ENCODE measurements around the gene CPN1. TPM values are rescaled to one million over a fixed set of nuclear protein-coding genes. Genes with fewer than 3 reads are reported as not detected.
A peak's percentile ranks its signal among the peaks of the same experiment; 100 is the strongest.

Gene CPN1
- total RNA-seq, 1 donor from 2014 or later = not detected

GRCh38 chr10:100009793-100010676 is 71.6 kb downstream of the CPN1 start, which contains the start of gene DNMBP:
TSS of gene DNMBP (minus strand) at chr10:100009947. CDS start at chr10:99972124, 37,823 bp downstream.
- no peak within 1 kb of the TSS for H3K27ac Mint-ChIP-seq

DNA sequence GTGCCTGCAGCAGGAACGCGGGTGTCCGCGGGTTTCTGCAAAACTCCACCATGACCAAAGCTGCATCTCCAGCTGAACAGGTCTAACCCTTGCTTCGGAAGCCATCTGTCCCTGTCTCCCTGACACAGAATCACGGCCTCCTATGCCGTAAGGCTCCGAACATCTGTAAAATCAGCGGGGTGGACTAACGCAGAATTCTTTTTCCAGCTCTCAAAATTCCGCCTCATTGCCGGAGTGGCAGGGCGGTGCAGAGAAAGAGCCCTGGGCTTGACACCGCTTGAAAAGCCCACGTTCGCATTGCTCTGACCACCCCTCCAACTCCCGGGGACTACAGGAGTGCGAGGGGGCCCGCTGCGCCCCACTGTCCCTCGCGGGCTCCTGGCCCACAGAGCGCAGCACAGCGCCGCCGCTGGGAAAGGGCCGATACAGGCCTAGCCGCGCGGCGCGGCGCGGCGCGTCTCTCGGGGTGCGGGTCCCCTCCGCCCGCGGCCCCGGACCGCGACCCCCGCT is 72.3 kb downstream of the CPN1 start:
- Mint-ChIP-seq H3K27me3 (ENCODE audit: low read depth) (peaks cover 46% of the 10 kb centered on the region), H3K27ac (no peak overlapping the region), H3K4me3 (ENCODE audit: low read depth) (peak overlapping the region; percentile 83), H3K36me3 (ENCODE audit: low read depth) (no peaks in the 10 kb centered on the region), H3K9me3 (no peaks in the 10 kb centered on the region), H3K4me1 (ENCODE audit: low read depth) (peaks cover 41% of the 10 kb centered on the region)
- intact Hi-C loops (cut with micrococcal nuclease) = loop anchor here (5.0 kb wide), 4 partner anchors 137 to 1562 kb away; partner anchors contain the start of genes COX15, CUTC, HPS1 and SLC25A28
- DNase-seq (ENCODE audit: low spot score) = no peak

More at GRCh38 chr10:100009793-100010676, 71.6 kb downstream of the CPN1 start, which contains the start of gene DNMBP:
- no peaks in the 10 kb centered on the region for H3K9me3 Mint-ChIP-seq
- H3K27me3 Mint-ChIP-seq (ENCODE audit: low read depth) = peaks cover 45% of the 10 kb centered on the region
- H3K4me1 Mint-ChIP-seq (ENCODE audit: low read depth) = peaks cover 41% of the 10 kb centered on the region
- peak; percentile 76 for DNase-seq (ENCODE audit: low spot score)
- peak within 1 kb of the TSS; percentile 83 for H3K4me3 Mint-ChIP-seq (ENCODE audit: low read depth)
- H3K36me3 Mint-ChIP-seq (ENCODE audit: low read depth) = no peaks in the 10 kb centered on the region
- intact Hi-C loops (cut with micrococcal nuclease) = loop anchor here (1.0 to 5.0 kb wide), 6 partner anchors 36 to 1563 kb away; partner anchors contain the start of genes COX15, CUTC, HPS1 and SLC25A28

DNA sequence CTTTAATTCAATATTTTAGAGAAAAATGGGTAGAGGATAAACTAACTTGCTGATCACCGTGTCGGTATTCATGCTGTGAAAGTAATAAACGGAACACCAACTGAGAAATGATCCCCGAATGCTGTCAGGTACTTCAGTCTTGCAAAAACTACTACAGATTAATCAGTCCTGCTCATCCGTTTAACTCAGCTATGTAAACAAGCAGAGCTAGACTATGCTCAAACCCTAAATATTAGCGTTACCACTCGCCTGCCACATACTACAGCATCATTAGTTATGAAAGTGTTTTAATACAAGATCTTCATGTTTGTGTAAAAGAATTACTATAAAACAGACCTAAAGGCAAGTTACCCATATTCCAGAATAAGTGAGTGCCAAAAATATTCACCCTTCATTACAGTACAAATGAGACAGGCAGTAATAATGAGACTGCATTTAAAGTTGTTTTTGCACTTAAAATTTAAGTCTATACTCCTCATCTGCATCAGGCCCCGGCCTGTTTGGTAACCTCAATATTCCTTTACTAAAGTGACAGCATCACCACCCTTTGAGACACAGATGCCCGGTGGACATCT is 72.9 kb downstream of the CPN1 start:
- H3K27ac Mint-ChIP-seq = no peak overlapping the region
- no peaks in the 10 kb centered on the region for H3K36me3 Mint-ChIP-seq (ENCODE audit: low read depth)
- intact Hi-C loops (cut with micrococcal nuclease) = loop anchor here (5.0 kb wide), 4 partner anchors 136 to 1561 kb away; partner anchors contain the start of genes COX15, CUTC, HPS1 and SLC25A28
- H3K4me1 Mint-ChIP-seq (ENCODE audit: low read depth) = peaks cover 35% of the 10 kb centered on the region
- peak overlapping the region; percentile 83 for H3K4me3 Mint-ChIP-seq (ENCODE audit: low read depth)
- no peak for DNase-seq (ENCODE audit: low spot score)
- peaks cover 43% of the 10 kb centered on the region for H3K27me3 Mint-ChIP-seq (ENCODE audit: low read depth)
- no peaks in the 10 kb centered on the region for H3K9me3 Mint-ChIP-seq

DNA sequence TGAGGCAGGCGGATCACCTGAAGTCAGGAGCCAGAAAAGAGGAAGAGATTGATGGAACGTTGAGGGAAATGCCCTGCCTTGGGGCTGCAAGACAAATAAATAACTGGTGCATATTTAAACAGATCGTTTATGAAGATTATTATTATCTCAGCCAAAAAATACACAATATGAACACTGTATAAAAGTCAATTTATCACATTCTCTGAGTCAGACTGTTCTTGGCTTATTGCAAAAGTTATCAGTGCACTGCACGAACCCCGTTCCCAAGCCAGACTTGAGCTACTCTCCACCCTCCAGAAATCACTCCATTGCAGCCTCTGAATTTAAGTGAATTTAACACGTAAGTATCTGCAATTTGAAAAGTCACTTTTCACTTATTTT is 73.5 kb downstream of the CPN1 start:
- Mint-ChIP-seq H3K9me3 (no peaks in the 10 kb centered on the region), H3K27ac (no peak overlapping the region), H3K4me3 (ENCODE audit: low read depth) (peak overlapping the region; percentile 65), H3K4me1 (ENCODE audit: low read depth) (peaks cover 34% of the 10 kb centered on the region), H3K27me3 (ENCODE audit: low read depth) (peaks cover 38% of the 10 kb centered on the region), H3K36me3 (ENCODE audit: low read depth) (no peaks in the 10 kb centered on the region)
- intact Hi-C loops (cut with micrococcal nuclease) = loop anchor here (5.0 kb wide), 4 partner anchors 136 to 1561 kb away; partner anchors contain the start of genes COX15, CUTC, HPS1 and SLC25A28
- no peak for DNase-seq (ENCODE audit: low spot score)

DNA sequence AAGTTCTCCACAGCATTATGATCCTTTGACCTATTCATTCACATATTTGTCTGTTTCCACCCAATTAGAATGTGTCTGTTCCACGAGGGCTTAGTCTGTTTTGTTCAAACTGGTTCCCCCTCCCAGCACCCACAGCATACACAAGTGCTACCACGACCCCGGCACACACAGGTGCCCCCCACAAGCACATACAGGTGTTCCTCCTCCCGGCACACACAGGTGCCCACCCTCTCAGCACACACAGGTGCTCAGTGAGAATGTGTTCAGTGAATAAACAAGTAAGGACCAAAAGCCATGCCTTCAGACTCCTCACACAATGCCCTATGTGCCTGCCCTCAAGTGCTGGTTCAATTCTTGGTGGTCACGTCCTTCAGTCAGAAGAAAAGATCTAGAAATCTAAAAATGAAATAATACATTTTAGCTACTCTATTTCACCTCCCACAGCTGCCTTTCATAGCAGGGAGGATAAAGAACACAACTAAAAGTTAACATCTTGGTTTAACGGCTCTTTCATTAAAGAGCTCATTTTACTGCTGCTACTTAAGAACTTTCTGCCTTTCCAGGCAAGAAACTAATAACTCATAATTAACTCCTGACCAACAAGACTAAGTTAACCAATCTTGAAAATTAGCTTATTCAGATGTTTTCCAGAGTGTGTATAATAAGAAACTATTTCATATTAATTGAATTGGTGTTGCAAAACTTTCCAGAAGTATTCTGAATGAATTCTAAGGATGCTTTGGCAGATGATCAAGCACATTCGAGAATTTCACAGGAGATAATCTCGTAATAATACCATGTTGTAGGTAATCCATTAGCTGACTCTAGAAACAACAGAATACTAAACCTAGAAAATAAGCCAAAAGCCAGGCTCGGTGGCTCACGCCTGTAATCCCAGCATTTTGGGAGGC is 74.2 kb downstream of the CPN1 start:
- Mint-ChIP-seq H3K36me3 (ENCODE audit: low read depth) (no peaks in the 10 kb centered on the region), H3K4me3 (ENCODE audit: low read depth) (peak overlapping the region; percentile 65), H3K27me3 (ENCODE audit: low read depth) (peaks cover 39% of the 10 kb centered on the region), H3K9me3 (no peaks in the 10 kb centered on the region), H3K4me1 (ENCODE audit: low read depth) (peaks cover 34% of the 10 kb centered on the region), H3K27ac (no peak overlapping the region)
- DNase-seq (ENCODE audit: low spot score) = no peak
- intact Hi-C loops (cut with micrococcal nuclease) = loop anchor here (5.0 kb wide), 4 partner anchors 135 to 1560 kb away; partner anchors contain the start of genes COX15, CUTC, HPS1 and SLC25A28

DNA sequence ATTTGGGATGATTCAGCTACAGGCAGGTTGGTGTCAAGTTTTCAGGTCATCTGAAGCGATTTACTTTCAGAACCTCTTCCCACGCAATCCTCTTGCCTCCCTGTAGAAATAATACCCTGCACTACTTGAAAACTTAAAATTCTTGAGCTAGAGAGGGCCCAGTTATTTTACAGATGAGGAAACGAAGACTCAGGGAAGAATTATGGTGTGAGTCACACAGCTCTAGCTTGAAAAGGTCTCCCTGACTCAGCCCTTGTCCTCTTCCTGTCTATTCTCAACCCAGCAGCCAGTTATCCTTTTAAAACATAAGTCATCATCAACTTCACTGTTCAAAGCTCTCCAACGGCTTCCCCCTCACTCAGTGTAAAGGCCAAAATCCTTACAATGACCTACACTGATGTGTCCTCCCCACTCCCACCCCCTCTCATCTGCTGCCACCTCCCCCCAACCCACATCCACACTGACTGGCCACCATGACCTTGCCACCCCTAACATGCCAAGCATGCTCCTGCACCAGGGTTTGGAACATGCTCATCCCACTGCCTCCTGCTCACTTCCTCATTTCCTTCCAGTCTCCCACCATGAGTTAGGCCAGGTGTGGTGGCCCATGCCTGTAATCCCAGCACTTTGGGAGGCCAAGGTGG is 75.3 kb downstream of the CPN1 start:
- Mint-ChIP-seq H3K4me3 (ENCODE audit: low read depth) (no peak overlapping the region), H3K4me1 (ENCODE audit: low read depth) (peaks cover 34% of the 10 kb centered on the region), H3K27me3 (ENCODE audit: low read depth) (peaks cover 41% of the 10 kb centered on the region), H3K27ac (peak overlapping the region; percentile 10), H3K9me3 (no peaks in the 10 kb centered on the region), H3K36me3 (ENCODE audit: low read depth) (no peaks in the 10 kb centered on the region)
- no peak for DNase-seq (ENCODE audit: low spot score)
- intact Hi-C loops (cut with micrococcal nuclease) = loop anchor here (5.0 kb wide), 4 partner anchors 134 to 1559 kb away; partner anchors contain the start of genes COX15, CUTC, HPS1 and SLC25A28

- DNase-seq (ENCODE audit: low spot score) = no peak
- intact Hi-C loops (cut with micrococcal nuclease) = loop anchor here (5.0 kb wide), 4 partner anchors 133 to 1558 kb away; partner anchors contain the start of genes COX15, CUTC, HPS1 and SLC25A28
- Mint-ChIP-seq H3K27ac (no peak overlapping the region), H3K4me3 (ENCODE audit: low read depth) (no peak overlapping the region), H3K27me3 (ENCODE audit: low read depth) (peaks cover 28% of the 10 kb centered on the region), H3K9me3 (no peaks in the 10 kb centered on the region), H3K4me1 (ENCODE audit: low read depth) (peaks cover 27% of the 10 kb centered on the region), H3K36me3 (ENCODE audit: low read depth) (no peaks in the 10 kb centered on the region)
These were observed 76.7 kb downstream of the CPN1 start for GRCh38 chr10:100004805-100005510.

- Mint-ChIP-seq H3K4me3 (ENCODE audit: low read depth) (no peak overlapping the region), H3K27ac (no peak overlapping the region), H3K4me1 (ENCODE audit: low read depth) (no peaks in the 10 kb centered on the region), H3K27me3 (ENCODE audit: low read depth) (peaks cover 16% of the 10 kb centered on the region), H3K36me3 (ENCODE audit: low read depth) (no peaks in the 10 kb centered on the region), H3K9me3 (no peaks in the 10 kb centered on the region)
- intact Hi-C loops (cut with micrococcal nuclease) = no loop called here
- DNase-seq (ENCODE audit: low spot score) = no peak
These were observed 81.5 kb downstream of the CPN1 start for GRCh38 chr10:100000109-100000644.

DNA sequence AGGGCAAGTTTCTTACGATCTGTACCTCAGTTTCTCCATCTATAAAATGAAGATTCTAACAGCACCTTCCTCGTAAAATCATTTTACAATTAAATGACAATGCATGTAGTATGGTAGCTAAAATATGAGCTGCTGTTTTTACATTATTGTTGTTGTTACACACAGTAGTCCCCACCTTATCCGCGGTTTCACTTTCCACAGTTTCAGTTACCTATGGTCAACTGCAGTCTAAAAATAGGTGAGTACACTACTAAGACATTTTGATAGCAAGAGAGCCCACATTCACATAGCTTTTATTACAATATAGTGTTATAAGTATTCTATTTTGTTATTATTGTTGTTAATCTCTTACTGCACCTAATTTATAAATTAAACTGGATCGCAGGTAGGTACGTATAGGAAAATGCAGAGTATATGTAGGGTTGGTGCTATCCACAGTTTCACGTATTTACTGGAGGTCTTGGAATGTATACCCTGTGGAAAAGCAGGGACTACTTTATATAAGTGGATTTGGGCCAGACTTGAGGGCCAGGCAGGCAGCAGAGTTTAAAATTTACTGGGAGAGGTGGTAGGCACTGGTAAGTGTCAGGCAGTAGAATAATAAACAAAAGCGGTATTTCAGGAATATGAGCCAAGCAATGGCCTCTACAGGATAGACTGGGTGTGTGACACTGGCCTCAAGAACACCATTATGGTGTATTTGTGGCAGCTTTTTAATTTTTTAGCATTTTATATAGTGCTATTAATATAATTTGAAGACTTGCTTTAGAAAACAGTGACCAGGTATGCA is 82.2 kb downstream of the CPN1 start:
- Mint-ChIP-seq H3K36me3 (ENCODE audit: low read depth) (no peaks in the 10 kb centered on the region), H3K27ac (no peak overlapping the region), H3K27me3 (ENCODE audit: low read depth) (peaks cover 12% of the 10 kb centered on the region), H3K4me1 (ENCODE audit: low read depth) (peaks cover 3% of the 10 kb centered on the region), H3K4me3 (ENCODE audit: low read depth) (no peak overlapping the region), H3K9me3 (no peaks in the 10 kb centered on the region)
- intact Hi-C loops (cut with micrococcal nuclease) = no loop called here
- DNase-seq (ENCODE audit: low spot score) = no peak

DNA sequence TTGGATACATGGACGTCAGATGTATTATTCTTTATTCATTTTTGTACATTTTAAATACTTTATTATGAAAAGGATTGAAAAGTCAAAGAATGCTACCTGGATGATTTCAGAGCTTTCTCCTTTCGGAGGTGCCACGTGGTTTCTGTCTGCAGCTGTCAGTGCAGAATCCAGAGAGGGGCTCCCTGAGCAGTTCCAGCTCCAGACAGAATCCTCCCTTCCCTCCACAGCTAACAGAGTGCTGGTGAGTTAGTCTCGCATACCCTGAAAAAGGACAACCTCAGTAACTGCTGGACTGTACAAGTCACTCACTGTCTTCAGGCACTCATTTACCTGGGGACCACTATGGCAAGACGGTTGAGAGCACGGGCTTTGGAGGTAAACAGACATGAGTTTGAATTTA is 82.8 kb downstream of the CPN1 start:
- intact Hi-C loops (cut with micrococcal nuclease) = no loop called here
- Mint-ChIP-seq H3K36me3 (ENCODE audit: low read depth) (no peaks in the 10 kb centered on the region), H3K27me3 (ENCODE audit: low read depth) (peaks cover 12% of the 10 kb centered on the region), H3K4me1 (ENCODE audit: low read depth) (peaks cover 10% of the 10 kb centered on the region), H3K4me3 (ENCODE audit: low read depth) (no peak overlapping the region), H3K9me3 (no peaks in the 10 kb centered on the region), H3K27ac (no peak overlapping the region)
- no peak for DNase-seq (ENCODE audit: low spot score)

All from activated T-helper 2 cell treated with anti-CD3 and anti-CD28 coated beads, Interferon-gamma antibody, Interleukin-2, Interleukin-4, amounts not matched to agents 10 μg/mL and 5 μg/mL and 100 μg/mL, durations not matched to agents 14 hours and 24 hours and 36 hours (primary cell).